Putamen (tissue), 1 donor: ENCODE measurements around the gene NAT16.
"Not testable (repeated sequence)": the region's sequence is repeated elsewhere in the genome, so short reads cannot be mapped to it uniquely, and the experiment has no call there.

Experiments used
- DNase-seq: peaks from one replicate; pipeline ENCODE4 v3.0.0-alpha.2; 2016; ENCODE audit warnings: low spot score

The NAT16 gene

GRCh38 chr7:101180130-101180755 lies at the start of gene NAT16:
Gene NAT16 (minus strand): TSS chr7:101180293. CDS start chr7:101174807, 5,486 bp downstream.
- DNase-seq: no peak

- no peak for DNase-seq
Observed at GRCh38 chr7:101226721-101227120, 46.6 kb upstream of the NAT16 start.

- no peak for DNase-seq
Observed at GRCh38 chr7:101225650-101226049, 45.6 kb upstream of the NAT16 start.

- DNase-seq: no peak
Observed at GRCh38 chr7:101223528-101223927, 43.4 kb upstream of the NAT16 start.

GRCh38 chr7:101222275-101222830 lies 42.3 kb upstream of the NAT16 start:
- DNase-seq: no peak

GRCh38 chr7:101220295-101220694 lies 40.2 kb upstream of the NAT16 start:
- DNase-seq: no peak

GRCh38 chr7:101218236-101219125 lies 38.4 kb upstream of the NAT16 start:
- no peak for DNase-seq

GRCh38 chr7:101217388-101218235 lies 37.5 kb upstream of the NAT16 start, which contains the start of the genes PLOD3 and ZNHIT1:
Gene PLOD3 (minus strand): TSS chr7:101217581. CDS start chr7:101217274, 307 bp downstream.
Gene ZNHIT1 (plus strand): TSS chr7:101218165. CDS start chr7:101218196, 31 bp downstream.
- DNase-seq: peak; percentile 97

GRCh38 chr7:101216860-101217387 lies 36.8 kb upstream of the NAT16 start:
- peak; percentile 23 for DNase-seq

GRCh38 chr7:101216001-101216859 lies 36.1 kb upstream of the NAT16 start:
- no peak for DNase-seq

GRCh38 chr7:101212014-101212413 lies 31.9 kb upstream of the NAT16 start:
- no peak for DNase-seq

GRCh38 chr7:101211501-101211900 lies 31.4 kb upstream of the NAT16 start:
- DNase-seq: no peak

GRCh38 chr7:101210143-101210542 lies 30.1 kb upstream of the NAT16 start:
- DNase-seq: no peak

- no peak for DNase-seq
Observed at GRCh38 chr7:101208794-101209193, 28.7 kb upstream of the NAT16 start.

- no peak for DNase-seq
Observed at GRCh38 chr7:101207459-101207858, 27.4 kb upstream of the NAT16 start.

- DNase-seq: no peak
Observed at GRCh38 chr7:101206665-101207042, 26.6 kb upstream of the NAT16 start.

- peak; percentile 26 for DNase-seq
Observed at GRCh38 chr7:101205901-101206664, 26.0 kb upstream of the NAT16 start.

GRCh38 chr7:101203740-101204738 lies 23.9 kb upstream of the NAT16 start:
- DNase-seq: not testable (repeated sequence)

- DNase-seq: no peak
Observed at GRCh38 chr7:101202603-101202918, 22.5 kb upstream of the NAT16 start.
